Measurements from ENCODE around the gene PAPSS2.

PAPSS2 gene

GRCh38 chr10:87634311-87634710 is 25.4 kb upstream of the PAPSS2 start:
- no peak overlapping the region for H3K4me3 ChIP-seq (replicated peaks; ENCODE audit: insufficient read depth, low read length)
- no peak for DNase-seq (ENCODE audit: low read depth in 1 of 2, low spot score in 1 of 2)
- no peaks in the 10 kb centered on the region for H3K27me3 ChIP-seq (ENCODE audit: insufficient read depth, poor library complexity, severe bottlenecking)
- TF ChIP-seq SPI1 (IDR thresholded peaks at IDR 0.05; ENCODE audit: borderline replicate concordance, low read depth): no peak
- no peak for TF ChIP-seq CTCF (IDR thresholded peaks at IDR 0.05; ENCODE audit: insufficient read depth, low read length)
- no peak for TF ChIP-seq GABPA (IDR thresholded peaks at IDR 0.05; ENCODE audit: low read depth)
- TF ChIP-seq REST (IDR thresholded peaks at IDR 0.05; ENCODE audit: insufficient replicate concordance, low read depth): no peak
- TF ChIP-seq POLR2AphosphoS5 (IDR thresholded peaks at IDR 0.05; ENCODE audit: low read depth): no peak
- no peak overlapping the region for H3K27ac ChIP-seq (replicated peaks)

- no peak for TF ChIP-seq POLR2AphosphoS5 (IDR thresholded peaks at IDR 0.05; ENCODE audit: low read depth)
- TF ChIP-seq REST (IDR thresholded peaks at IDR 0.05; ENCODE audit: insufficient replicate concordance, low read depth): no peak
- TF ChIP-seq CTCF (IDR thresholded peaks at IDR 0.05; ENCODE audit: insufficient read depth, low read length): no peak
- TF ChIP-seq GABPA (IDR thresholded peaks at IDR 0.05; ENCODE audit: low read depth): no peak
- no peak for TF ChIP-seq SPI1 (IDR thresholded peaks at IDR 0.05; ENCODE audit: borderline replicate concordance, low read depth)
- peak; percentile 11 to 50 for DNase-seq (ENCODE audit: low read depth in 1 of 2, low spot score in 1 of 2)
These were observed 24.0 kb upstream of the PAPSS2 start for GRCh38 chr10:87635498-87636312.

GRCh38 chr10:87636313-87636915 is 23.3 kb upstream of the PAPSS2 start:
- TF ChIP-seq SPI1 (IDR thresholded peaks at IDR 0.05; ENCODE audit: borderline replicate concordance, low read depth) (no peak), REST (IDR thresholded peaks at IDR 0.05; ENCODE audit: insufficient replicate concordance, low read depth) (no peak), GABPA (IDR thresholded peaks at IDR 0.05; ENCODE audit: low read depth) (no peak), POLR2AphosphoS5 (IDR thresholded peaks at IDR 0.05; ENCODE audit: low read depth) (no peak), CTCF (IDR thresholded peaks at IDR 0.05; ENCODE audit: insufficient read depth, low read length) (no peak)
- H3K4me3 ChIP-seq (replicated peaks; ENCODE audit: insufficient read depth, low read length): no peak overlapping the region
- no peak for DNase-seq (ENCODE audit: low read depth in 1 of 2, low spot score in 1 of 2)
- no peak overlapping the region for H3K27ac ChIP-seq (replicated peaks)
- H3K27me3 ChIP-seq (ENCODE audit: insufficient read depth, poor library complexity, severe bottlenecking): no peaks in the 10 kb centered on the region

More at GRCh38 chr10:87635498-87636312, 24.0 kb upstream of the PAPSS2 start:
- Histone ChIP-seq H3K27me3 (ENCODE audit: insufficient read depth, poor library complexity, severe bottlenecking) (no peaks in the 10 kb centered on the region), H3K4me3 (replicated peaks; ENCODE audit: insufficient read depth, low read length) (no peak overlapping the region), H3K27ac (replicated peaks) (no peak overlapping the region)

Data from HL-60 (cell line).